ENCODE data around the gene MICAL2. TPM values are rescaled to one million over a fixed set of nuclear protein-coding genes. Genes with fewer than 3 reads are reported as not detected.

The MICAL2 gene
- total RNA-seq, 4 donors from 2014 or later, result 196 to 550 (median 237) TPM

GRCh38 chr11:12163181-12163941 is 53.0 kb downstream of the MICAL2 start:
- TF ChIP-seq POLR2A (IDR thresholded peaks at IDR 0.05) (no peak), POLR2AphosphoS5 (IDR thresholded peaks at IDR 0.05) (peak; percentile 68)
- Histone ChIP-seq H3K4me1 (peaks cover 29 to 95% (median 39%) of the 10 kb centered on the region in 3 donors), H3K36me3 (peaks cover 0 to 13% of the 10 kb centered on the region in 2 donors), H3K27me3 (no peaks in the 10 kb centered on the region), H3K27ac (peak overlapping the region; percentile 84 to 93 (median 90)), H3K4me3 (no peak overlapping the region), H3K9me3 (no peaks in the 10 kb centered on the region)
- ATAC-seq, result peak; percentile 51
- WGBS, 2 donors (ENCODE audit: low coverage in 1 of 2), result 55% methylated on average over 5 of the region's 13 CpGs; no CpG with 5 or more reads in 1 of the 2 donors

GRCh38 chr11:12164061-12165014 is 53.9 kb downstream of the MICAL2 start:
- ATAC-seq, result no peak
- TF ChIP-seq POLR2AphosphoS5 (IDR thresholded peaks at IDR 0.05) (peak; percentile 65), CTCF (IDR thresholded peaks at IDR 0.05) (no peak)
- Histone ChIP-seq H3K9me3 (no peaks in the 10 kb centered on the region), H3K36me3 (peaks cover 0 to 13% of the 10 kb centered on the region in 2 donors), H3K27ac (peak overlapping the region; percentile 84 to 93 (median 90)), H3K4me3 (no peak overlapping the region), H3K27me3 (no peaks in the 10 kb centered on the region), H3K4me1 (peaks cover 29 to 91% (median 30%) of the 10 kb centered on the region in 3 donors)
- WGBS, 2 donors (ENCODE audit: low coverage in 1 of 2), result 51 to 66% methylated on average over 4 to 8 of the region's 9 CpGs

- ATAC-seq, result no peak
- peaks cover 0 to 13% of the 10 kb centered on the region in 2 donors for H3K36me3 ChIP-seq
- 74 to 79% methylated on average over 4 to 7 of the region's 8 CpGs for WGBS, 2 donors (ENCODE audit: low coverage in 1 of 2)
- peak overlapping the region; percentile 61 to 91 (median 87) for H3K27ac ChIP-seq
- H3K27me3 ChIP-seq, result no peaks in the 10 kb centered on the region
- TF ChIP-seq POLR2AphosphoS5 (IDR thresholded peaks at IDR 0.05) (no peak), POLR2A (IDR thresholded peaks at IDR 0.05) (no peak), EP300 (IDR thresholded peaks at IDR 0.05) (no peak), CTCF (IDR thresholded peaks at IDR 0.05) (no peak)
- H3K4me1 ChIP-seq, result peaks cover 20 to 91% (median 26%) of the 10 kb centered on the region in 3 donors
- no peaks in the 10 kb centered on the region for H3K9me3 ChIP-seq
- no peak overlapping the region for H3K4me3 ChIP-seq
Measured at GRCh38 chr11:12165237-12165875, 55.0 kb downstream of the MICAL2 start.

GRCh38 chr11:12166299-12167060 is 56.1 kb downstream of the MICAL2 start:
- no peak for TF ChIP-seq EP300 (IDR thresholded peaks at IDR 0.05)
- TF ChIP-seq CTCF (IDR thresholded peaks at IDR 0.05), result no peak
- TF ChIP-seq POLR2AphosphoS5 (IDR thresholded peaks at IDR 0.05), result no peak
- TF ChIP-seq POLR2A (IDR thresholded peaks at IDR 0.05), result no peak
- WGBS, 2 donors (ENCODE audit: low coverage in 1 of 2), result 90 to 94% methylated on average over 5 of the region's 5 CpGs

More at GRCh38 chr11:12166299-12167060, 56.1 kb downstream of the MICAL2 start:
- peaks cover 0 to 13% of the 10 kb centered on the region in 2 donors for H3K36me3 ChIP-seq
- no peak overlapping the region for H3K4me3 ChIP-seq
- no peaks in the 10 kb centered on the region for H3K9me3 ChIP-seq
- peak overlapping the region in 3 of 4 donors; percentile 61 to 91 (median 90) for H3K27ac ChIP-seq
- peaks cover 19 to 91% (median 19%) of the 10 kb centered on the region in 3 donors for H3K4me1 ChIP-seq
- no peaks in the 10 kb centered on the region for H3K27me3 ChIP-seq
- no peak for ATAC-seq
